Calu3 (cell line): ENCODE data around the gene PCGF1. TPM values are rescaled to one million over a fixed set of nuclear protein-coding genes. Genes with fewer than 3 reads are reported as not detected.

Experiments used
- BruUV-seq: library from RNA; stranded (reverse); fragments of 400-500 nt; replicated peaks from 2 replicates; lab custom pipeline; 2021; lab: Mats Ljungman, UMichigan
- CTCF ChIA-PET: fragments of 300-600 bp; sonication (Branson Sonifier 250); formaldehyde crosslinking; loops from one replicate; lab custom pipeline; 2022; ENCODE audit warnings: antibody characterized with exemption; lab: Charles Lee
- DNase-seq: peaks from one replicate; pipeline ENCODE4 v3.0.0; 2022
- H3K27ac Mint-ChIP-seq: one replicate; pipeline ENCODE4 v1.8.0; 2022; ENCODE audit warnings: mixed read lengths; ENCODE audit not compliant: unreplicated experiment
- H3K27me3 Mint-ChIP-seq: one replicate; pipeline ENCODE4 v1.8.0; 2022; ENCODE audit warnings: mixed read lengths; ENCODE audit not compliant: unreplicated experiment
- H3K36me3 Mint-ChIP-seq: one replicate; pipeline ENCODE4 v1.8.0; 2022; ENCODE audit warnings: mild to moderate bottlenecking, moderate library complexity, mixed read lengths; ENCODE audit not compliant: insufficient read depth, unreplicated experiment
- H3K4me1 Mint-ChIP-seq: one replicate; pipeline ENCODE4 v1.8.0; 2022; ENCODE audit warnings: mild to moderate bottlenecking, low read depth, mixed read lengths; ENCODE audit not compliant: unreplicated experiment
- H3K4me3 Mint-ChIP-seq: one replicate; pipeline ENCODE4 v1.8.0; 2022; ENCODE audit warnings: mild to moderate bottlenecking, low read depth, moderate library complexity, mixed read lengths; ENCODE audit not compliant: unreplicated experiment
- H3K9me3 Mint-ChIP-seq: one replicate; pipeline ENCODE4 v1.8.0; 2022; ENCODE audit warnings: low read depth, mixed read lengths; ENCODE audit not compliant: unreplicated experiment
- intact Hi-C: fragments of 100-400 bp; cut with micrococcal nuclease; formaldehyde crosslinking; loops from one replicate; pipeline ENCODE4 v1.10.0; 2022; ENCODE audit not compliant: unreplicated experiment
- total RNA-seq: library from RNA; stranded (reverse); gene quantifications from 2 replicates; pipeline ENCODE4 v1.2.3, GENCODE V29; 2022
- TF ChIP-seq, protein P1 (sequence below): fragments of 200-600 bp; IDR thresholded peaks from one replicate; pipeline ENCODE4 v1.8.0; 2022; ENCODE audit warnings: antibody characterized with exemption; ENCODE audit not compliant: unreplicated experiment

Gene PCGF1
- total RNA-seq, 1 experiment from 2014 or later = 25.9 TPM

DNA sequence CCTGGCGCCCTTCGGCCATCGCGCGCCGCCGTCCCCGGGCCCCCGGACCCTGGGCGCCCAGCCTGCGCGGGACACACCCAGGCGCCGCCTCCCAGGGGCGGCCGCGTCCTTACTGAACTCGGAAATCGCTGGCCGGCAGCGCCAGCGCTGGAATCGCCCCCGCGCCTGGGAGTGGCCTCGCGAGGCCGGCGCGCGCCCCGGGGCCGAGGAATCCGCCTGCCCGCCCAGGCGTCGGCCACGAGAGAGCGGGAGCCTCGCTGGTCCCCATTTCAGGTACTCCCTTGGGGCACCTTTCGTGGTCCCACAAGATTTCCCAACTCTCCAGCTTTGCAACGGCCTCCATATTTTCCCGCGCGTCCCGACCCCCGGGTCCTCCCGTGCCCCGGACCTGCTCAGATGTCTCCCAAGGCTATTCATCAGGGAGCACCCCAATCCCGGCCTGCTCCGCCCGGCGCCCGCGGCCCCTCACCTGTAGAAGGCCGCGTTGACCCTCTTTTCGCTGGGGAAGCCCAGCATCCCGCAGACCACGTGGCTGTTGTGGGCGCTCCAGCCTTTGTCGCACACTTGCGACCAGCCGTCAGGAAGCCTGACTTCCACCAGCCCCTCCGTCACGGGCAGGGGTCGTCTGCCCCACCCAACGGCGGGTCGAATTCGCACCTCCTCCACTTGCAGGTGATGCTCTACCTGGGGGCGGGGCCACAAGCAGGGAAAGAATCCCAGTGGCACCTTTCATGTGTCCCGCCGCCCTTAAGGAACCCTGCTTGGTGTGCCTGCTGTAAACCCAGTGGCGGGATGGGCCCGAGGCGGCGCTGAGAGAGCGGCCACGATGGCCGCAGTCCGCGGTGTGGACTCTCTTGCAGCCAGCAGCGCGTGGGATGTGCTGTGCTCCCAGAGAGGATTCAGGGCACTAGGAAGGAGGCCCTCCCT is 41.7 kb upstream of the PCGF1 start:
- TF ChIP-seq, protein P1, sequence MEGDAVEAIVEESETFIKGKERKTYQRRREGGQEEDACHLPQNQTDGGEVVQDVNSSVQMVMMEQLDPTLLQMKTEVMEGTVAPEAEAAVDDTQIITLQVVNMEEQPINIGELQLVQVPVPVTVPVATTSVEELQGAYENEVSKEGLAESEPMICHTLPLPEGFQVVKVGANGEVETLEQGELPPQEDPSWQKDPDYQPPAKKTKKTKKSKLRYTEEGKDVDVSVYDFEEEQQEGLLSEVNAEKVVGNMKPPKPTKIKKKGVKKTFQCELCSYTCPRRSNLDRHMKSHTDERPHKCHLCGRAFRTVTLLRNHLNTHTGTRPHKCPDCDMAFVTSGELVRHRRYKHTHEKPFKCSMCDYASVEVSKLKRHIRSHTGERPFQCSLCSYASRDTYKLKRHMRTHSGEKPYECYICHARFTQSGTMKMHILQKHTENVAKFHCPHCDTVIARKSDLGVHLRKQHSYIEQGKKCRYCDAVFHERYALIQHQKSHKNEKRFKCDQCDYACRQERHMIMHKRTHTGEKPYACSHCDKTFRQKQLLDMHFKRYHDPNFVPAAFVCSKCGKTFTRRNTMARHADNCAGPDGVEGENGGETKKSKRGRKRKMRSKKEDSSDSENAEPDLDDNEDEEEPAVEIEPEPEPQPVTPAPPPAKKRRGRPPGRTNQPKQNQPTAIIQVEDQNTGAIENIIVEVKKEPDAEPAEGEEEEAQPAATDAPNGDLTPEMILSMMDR = no peak
- BruUV-seq = TSS peak; percentile 75
- CTCF ChIA-PET = interaction anchor here (0.5 kb wide), 1 partner anchor 702 kb away, joined by 4 read pairs; no protein-coding TSS in a partner anchor
- Mint-ChIP-seq H3K4me1 (peaks cover 27% of the 10 kb centered on the region), H3K4me3 (peak overlapping the region; percentile 70), H3K36me3 (peaks cover 18% of the 10 kb centered on the region), H3K27me3 (no peaks in the 10 kb centered on the region), H3K9me3 (no peaks in the 10 kb centered on the region), H3K27ac (peak overlapping the region; percentile 13)
- intact Hi-C loops = no loop called here
- DNase-seq = peak; percentile 76

DNA sequence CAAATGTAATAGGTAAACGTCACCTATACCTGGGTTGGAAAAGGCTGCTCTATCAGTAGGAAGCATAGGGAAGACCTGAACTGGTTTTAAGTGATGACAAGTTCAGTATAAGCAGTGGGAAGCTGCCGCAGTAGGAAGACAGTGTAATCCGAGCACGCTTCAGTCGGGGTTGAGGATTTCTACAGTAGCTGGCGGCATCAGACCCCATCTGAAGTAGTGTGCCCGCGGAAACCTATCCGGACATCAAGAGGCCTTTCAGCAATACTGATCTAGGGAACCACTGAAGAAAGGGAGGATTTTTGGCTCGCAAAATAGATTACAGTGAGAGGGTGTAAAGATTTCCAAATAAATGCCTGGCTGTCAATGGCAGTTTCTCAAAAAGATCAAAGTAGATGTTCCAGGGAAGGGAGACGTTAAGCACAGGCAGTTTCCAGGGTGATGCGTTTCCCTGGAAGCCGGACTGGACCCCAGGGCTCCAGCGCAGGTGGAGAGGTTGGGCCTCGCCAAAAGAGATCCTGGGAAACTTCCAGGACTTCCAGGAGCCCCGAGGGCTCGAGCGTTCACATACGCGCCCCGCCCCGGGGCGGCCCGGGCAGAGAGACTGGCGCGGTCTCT is 40.9 kb upstream of the PCGF1 start:
- DNase-seq = no peak
- peak overlapping the region; percentile 70 for H3K4me3 Mint-ChIP-seq
- no TSS peak for BruUV-seq
- CTCF ChIA-PET = interaction anchor here (0.5 kb wide), 1 partner anchor 702 kb away, joined by 4 read pairs; no protein-coding TSS in a partner anchor
- H3K4me1 Mint-ChIP-seq = peaks cover 27% of the 10 kb centered on the region
- intact Hi-C loops = no loop called here
- H3K27ac Mint-ChIP-seq = no peak overlapping the region
- no peaks in the 10 kb centered on the region for H3K9me3 Mint-ChIP-seq
- TF ChIP-seq, protein P1 = no peak
- H3K36me3 Mint-ChIP-seq = peaks cover 11% of the 10 kb centered on the region
- H3K27me3 Mint-ChIP-seq = no peaks in the 10 kb centered on the region

DNA sequence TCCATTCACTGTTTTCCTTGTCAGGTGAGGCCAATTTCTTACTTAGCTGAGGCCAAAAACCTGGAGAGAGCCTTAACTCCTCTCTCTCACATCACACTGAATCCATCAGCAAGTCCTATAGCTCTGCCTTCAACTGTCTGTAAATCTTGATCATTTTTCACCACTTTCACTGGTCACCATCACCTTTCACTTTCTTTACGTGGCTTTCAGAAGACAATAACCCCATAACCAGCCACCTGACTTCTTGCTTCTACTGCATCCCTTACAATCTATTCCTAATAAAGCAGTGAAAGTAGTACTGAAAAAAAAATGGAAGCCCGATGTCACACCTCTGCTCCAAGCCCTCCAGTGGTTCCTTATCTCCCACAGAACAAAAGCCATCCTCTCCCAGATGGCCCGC is 38.5 kb upstream of the PCGF1 start:
- CTCF ChIA-PET = no interaction called here
- no TSS peak for BruUV-seq
- Mint-ChIP-seq H3K36me3 (peaks cover 10% of the 10 kb centered on the region), H3K4me3 (no peak overlapping the region), H3K27ac (no peak overlapping the region), H3K27me3 (no peaks in the 10 kb centered on the region), H3K9me3 (no peaks in the 10 kb centered on the region), H3K4me1 (peaks cover 9% of the 10 kb centered on the region)
- DNase-seq = no peak
- TF ChIP-seq, protein P1 = no peak
- intact Hi-C loops = no loop called here

DNA sequence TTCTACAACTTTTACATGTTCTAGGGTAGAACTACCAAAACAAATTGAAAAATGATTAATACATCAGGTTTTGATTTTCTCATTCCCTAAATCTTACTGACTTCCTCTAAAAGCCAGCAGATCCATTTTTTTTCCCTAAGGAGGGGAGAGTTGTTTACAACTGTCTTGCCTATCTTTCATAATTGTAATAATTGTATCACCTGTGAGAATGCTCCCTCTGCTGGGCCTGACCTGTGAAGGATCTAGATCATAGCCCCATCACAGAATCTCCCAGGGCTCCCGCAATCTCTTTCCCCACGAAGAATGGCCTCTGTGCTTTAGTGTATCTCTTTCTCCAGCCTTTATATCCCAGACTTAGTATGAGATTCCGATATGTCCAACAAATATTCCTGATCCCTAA is 37.1 kb upstream of the PCGF1 start:
- H3K36me3 Mint-ChIP-seq = peaks cover 7% of the 10 kb centered on the region
- H3K27me3 Mint-ChIP-seq = no peaks in the 10 kb centered on the region
- H3K27ac Mint-ChIP-seq = no peak overlapping the region
- TF ChIP-seq, protein P1 = peak; percentile 27
- H3K9me3 Mint-ChIP-seq = no peaks in the 10 kb centered on the region
- CTCF ChIA-PET = no interaction called here
- intact Hi-C loops = loop anchor here (2.0 kb wide), 1 partner anchor 42 kb away; no protein-coding TSS in a partner anchor
- H3K4me1 Mint-ChIP-seq = peaks cover 4% of the 10 kb centered on the region
- no TSS peak for BruUV-seq
- H3K4me3 Mint-ChIP-seq = no peak overlapping the region
- DNase-seq = no peak
